Nephron (organoid): ENCODE results near the gene PIK3CD.
"Not testable (repeated sequence)": the region's sequence is repeated elsewhere in the genome, so short reads cannot be mapped to it uniquely, and the experiment has no call there.

Source experiments
- H3K27ac Mint-ChIP-seq, 3 experiments: 2 replicates each; pipeline ENCODE4 v1.8.0; 2020; ENCODE audit warnings: mixed read lengths in 3 of 3, mild to moderate bottlenecking in 2 of 3, moderate library complexity in 1 of 3
- H3K27me3 Mint-ChIP-seq: 2 replicates; pipeline ENCODE4 v1.8.0; 2021; ENCODE audit warnings: low read depth, mild to moderate bottlenecking, moderate library complexity, mixed read lengths
- H3K36me3 Mint-ChIP-seq: 2 replicates; pipeline ENCODE4 v1.8.0; 2020; ENCODE audit warnings: low read depth, mixed read lengths
- H3K4me1 Mint-ChIP-seq: 2 replicates; pipeline ENCODE4 v1.8.0; 2020; ENCODE audit warnings: mixed read lengths
- H3K4me3 Mint-ChIP-seq, 3 experiments: 2 replicates each; pipeline ENCODE4 v1.8.0; 2020; ENCODE audit warnings: mild to moderate bottlenecking in 3 of 3, mixed read lengths in 3 of 3, moderate library complexity in 2 of 3
- H3K9me3 Mint-ChIP-seq: 2 replicates; pipeline ENCODE4 v1.8.0; 2020; ENCODE audit warnings: mixed read lengths
- CTCF ChIP-seq, 3 experiments: fragments of 200-600 bp; sonication (generic); IDR thresholded peaks; one replicate each; pipeline ENCODE4 v1.5.0; 2021; ENCODE audit warnings: antibody characterized with exemption in 3 of 3; ENCODE audit not compliant: unreplicated experiment in 3 of 3

PIK3CD gene

GRCh38 chr1:9746211-9746610 is 94.7 kb downstream of the PIK3CD start:
- no peaks in the 10 kb centered on the region for H3K27me3 Mint-ChIP-seq
- no peaks in the 10 kb centered on the region for H3K9me3 Mint-ChIP-seq
- H3K4me3 Mint-ChIP-seq: no peak overlapping the region
- no peak overlapping the region for H3K27ac Mint-ChIP-seq
- TF ChIP-seq CTCF (IDR thresholded peaks at IDR 0.05; ENCODE audit: unreplicated experiment in 3 of 3): no peak
- H3K36me3 Mint-ChIP-seq: peaks cover 72% of the 10 kb centered on the region
- no peaks in the 10 kb centered on the region for H3K4me1 Mint-ChIP-seq

GRCh38 chr1:9746651-9747050 is 95.1 kb downstream of the PIK3CD start:
- H3K36me3 Mint-ChIP-seq: peaks cover 74% of the 10 kb centered on the region
- H3K4me1 Mint-ChIP-seq: no peaks in the 10 kb centered on the region
- no peak for TF ChIP-seq CTCF (IDR thresholded peaks at IDR 0.05; ENCODE audit: unreplicated experiment in 3 of 3)
- no peak overlapping the region for H3K27ac Mint-ChIP-seq
- no peaks in the 10 kb centered on the region for H3K9me3 Mint-ChIP-seq
- H3K4me3 Mint-ChIP-seq: no peak overlapping the region
- H3K27me3 Mint-ChIP-seq: no peaks in the 10 kb centered on the region

- not testable (repeated sequence) for H3K9me3 Mint-ChIP-seq, H3K27me3 Mint-ChIP-seq, H3K4me3 Mint-ChIP-seq, H3K27ac Mint-ChIP-seq, H3K4me1 Mint-ChIP-seq
- H3K36me3 Mint-ChIP-seq: peaks cover 73% of the 10 kb centered on the region
Observed at GRCh38 chr1:9748391-9748790, 96.9 kb downstream of the PIK3CD start.

GRCh38 chr1:9749361-9749760 is 97.8 kb downstream of the PIK3CD start:
- H3K36me3 Mint-ChIP-seq: peaks cover 69% of the 10 kb centered on the region
- H3K4me3 Mint-ChIP-seq: no peak overlapping the region
- H3K27me3 Mint-ChIP-seq: no peaks in the 10 kb centered on the region
- no peaks in the 10 kb centered on the region for H3K9me3 Mint-ChIP-seq
- no peak for TF ChIP-seq CTCF (IDR thresholded peaks at IDR 0.05; ENCODE audit: unreplicated experiment in 3 of 3)
- no peaks in the 10 kb centered on the region for H3K4me1 Mint-ChIP-seq
- H3K27ac Mint-ChIP-seq: no peak overlapping the region

GRCh38 chr1:9751971-9752370 is 100.4 kb downstream of the PIK3CD start:
- peaks cover 4% of the 10 kb centered on the region for H3K4me1 Mint-ChIP-seq
- no peaks in the 10 kb centered on the region for H3K9me3 Mint-ChIP-seq

GRCh38 chr1:9753121-9753531 is 101.6 kb downstream of the PIK3CD start:
- H3K4me1 Mint-ChIP-seq: peaks cover 4% of the 10 kb centered on the region
- H3K27me3 Mint-ChIP-seq: no peaks in the 10 kb centered on the region
- peak overlapping the region in 1 of 3 experiments; percentile 46 for H3K27ac Mint-ChIP-seq
- H3K4me3 Mint-ChIP-seq: no peak overlapping the region
- H3K36me3 Mint-ChIP-seq: peaks cover 72% of the 10 kb centered on the region
- H3K9me3 Mint-ChIP-seq: no peaks in the 10 kb centered on the region
- TF ChIP-seq CTCF (IDR thresholded peaks at IDR 0.05; ENCODE audit: unreplicated experiment in 3 of 3): no peak

More at GRCh38 chr1:9751971-9752370, 100.4 kb downstream of the PIK3CD start:
- Mint-ChIP-seq H3K4me3 (no peak overlapping the region), H3K27ac (no peak overlapping the region), H3K36me3 (peaks cover 73% of the 10 kb centered on the region), H3K27me3 (no peaks in the 10 kb centered on the region)
- no peak for TF ChIP-seq CTCF (IDR thresholded peaks at IDR 0.05; ENCODE audit: unreplicated experiment in 3 of 3)
